Right hindlimb (tissue), 1 donor: ENCODE results near the gene GABBR2.
"Not testable (repeated sequence)": the region's sequence is repeated elsewhere in the genome, so short reads cannot be mapped to it uniquely, and the experiment has no call there.

Experiments used
- DNase-seq: peaks from one replicate; pipeline ENCODE4 v3.0.0-alpha.2; 2018

The GABBR2 gene

DNA sequence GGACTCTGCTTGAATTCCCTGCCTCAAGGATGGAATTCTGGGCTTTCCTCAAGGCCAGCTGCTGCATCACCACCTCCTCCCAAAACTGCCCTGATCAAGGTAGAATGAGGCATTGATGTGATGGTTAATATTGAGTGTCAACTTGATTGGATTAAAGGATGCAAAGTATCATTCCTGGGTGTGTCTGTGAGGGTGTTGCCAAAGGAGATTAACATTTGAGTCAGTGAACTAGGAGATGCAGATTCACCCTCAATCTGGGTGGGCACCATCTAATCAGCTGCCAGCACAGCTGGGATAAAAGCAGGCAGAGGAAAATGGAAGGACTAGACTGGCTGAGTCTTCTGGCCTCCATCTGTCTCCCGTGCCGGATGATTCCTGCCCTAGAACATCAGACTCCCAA lies 23.9 kb downstream of the GABBR2 start:
- not testable (repeated sequence) for DNase-seq

DNA sequence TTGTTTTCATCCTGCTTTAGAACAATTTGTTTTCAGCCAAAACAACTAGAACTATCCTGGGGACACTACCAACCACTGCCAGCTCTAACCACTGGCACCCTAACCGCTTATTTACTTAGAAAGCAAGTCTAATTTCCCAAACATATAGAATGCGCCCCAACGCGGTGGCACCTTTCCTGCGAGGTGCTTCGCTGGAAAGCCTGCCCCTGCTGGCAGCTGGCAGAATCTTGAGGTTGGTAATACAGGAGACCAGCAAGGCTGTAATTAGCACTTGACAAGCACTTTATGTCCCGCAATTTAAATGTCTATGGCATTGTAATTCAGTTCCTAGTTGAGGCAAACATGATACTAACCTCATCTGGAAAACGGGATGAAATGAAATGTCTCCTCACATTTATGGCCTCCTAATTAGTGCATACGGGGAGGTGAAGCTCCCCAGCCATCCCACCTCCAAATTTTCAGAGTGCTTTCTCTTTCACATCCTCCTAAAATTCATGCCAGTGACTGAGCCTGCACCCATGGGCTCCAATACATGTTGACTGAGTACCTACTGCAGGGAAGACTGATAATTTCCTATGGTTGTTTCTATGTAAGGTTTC lies 30.4 kb downstream of the GABBR2 start:
- DNase-seq = no peak

- DNase-seq = no peak
Observed at GRCh38 chr9:98673681-98674080, 35.1 kb downstream of the GABBR2 start.

DNA sequence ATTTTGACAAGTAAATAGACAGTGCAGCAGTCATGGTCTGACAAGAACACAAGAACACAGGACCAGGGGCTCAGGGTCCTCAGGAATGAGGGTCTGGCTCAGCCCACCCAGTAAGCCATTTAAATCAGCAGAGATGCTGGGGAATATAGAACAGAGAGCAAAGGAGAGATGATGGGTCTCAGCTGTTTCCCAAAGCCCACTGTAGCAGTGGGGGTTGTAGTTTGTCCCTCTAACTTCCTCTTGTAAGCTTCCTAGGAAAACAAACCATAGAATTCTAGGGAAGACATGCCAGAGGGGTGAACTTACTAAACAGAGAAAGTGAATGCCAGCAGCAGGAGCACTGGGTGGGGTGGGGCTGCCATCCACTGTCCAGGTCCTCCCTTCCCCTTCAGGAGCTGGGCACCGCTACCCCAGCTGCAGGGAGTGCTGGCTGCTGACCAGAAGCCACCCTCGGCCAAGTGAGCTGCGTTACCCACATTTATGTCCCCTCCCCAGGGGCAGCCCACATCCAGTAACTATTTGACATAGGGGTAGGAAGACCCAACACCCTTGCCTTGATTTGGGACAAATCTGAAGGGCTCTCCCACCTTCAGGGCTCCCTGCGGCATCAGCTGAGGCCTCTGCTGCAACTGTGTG lies 41.6 kb downstream of the GABBR2 start:
- no peak for DNase-seq

DNA sequence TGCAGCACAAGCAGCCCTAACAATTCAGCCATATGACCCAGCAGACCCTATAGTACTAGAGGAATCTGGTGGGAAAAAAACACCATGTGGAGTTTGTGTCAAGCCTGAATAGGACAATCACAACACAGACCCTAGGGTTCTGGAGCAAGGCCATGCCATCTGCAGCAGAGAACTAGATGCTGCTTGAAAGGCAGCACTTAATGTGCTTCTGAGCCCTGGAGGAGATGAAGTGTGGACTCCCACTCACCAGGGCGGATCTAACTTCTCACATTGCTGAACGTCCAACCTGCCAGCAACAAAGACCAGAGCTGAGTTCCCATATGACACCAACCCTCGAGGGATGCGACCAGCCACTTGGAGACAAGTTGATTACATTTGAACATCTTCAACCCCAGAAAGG lies 43.2 kb downstream of the GABBR2 start:
- DNase-seq = no peak

- no peak for DNase-seq
Observed at GRCh38 chr9:98660541-98660940, 48.2 kb downstream of the GABBR2 start.

- DNase-seq = no peak
Observed at GRCh38 chr9:98658951-98659351, 49.8 kb downstream of the GABBR2 start.

- DNase-seq = no peak
Observed at GRCh38 chr9:98657897-98658296, 50.8 kb downstream of the GABBR2 start.

DNA sequence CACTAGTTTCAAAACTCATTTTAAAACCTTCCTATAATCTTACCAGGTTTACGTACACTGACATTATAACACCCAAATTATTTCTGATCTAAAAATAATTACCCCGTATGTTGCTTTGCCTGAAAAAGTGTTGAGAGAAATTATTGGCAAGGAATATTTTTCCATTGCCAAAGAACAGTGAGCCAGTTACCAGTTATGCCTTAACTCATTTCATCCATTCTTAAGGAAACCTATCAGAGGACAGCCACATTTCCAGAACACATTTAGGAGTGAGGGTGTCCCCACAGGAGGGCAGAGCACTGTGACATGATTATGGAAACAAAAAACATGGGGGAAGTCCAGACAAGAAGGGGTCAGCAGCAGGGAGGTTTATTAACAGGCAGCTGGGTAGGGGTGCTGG lies 52.2 kb downstream of the GABBR2 start:
- no peak for DNase-seq

- not testable (repeated sequence) for DNase-seq
Observed at GRCh38 chr9:98655428-98655827, 53.3 kb downstream of the GABBR2 start.

DNA sequence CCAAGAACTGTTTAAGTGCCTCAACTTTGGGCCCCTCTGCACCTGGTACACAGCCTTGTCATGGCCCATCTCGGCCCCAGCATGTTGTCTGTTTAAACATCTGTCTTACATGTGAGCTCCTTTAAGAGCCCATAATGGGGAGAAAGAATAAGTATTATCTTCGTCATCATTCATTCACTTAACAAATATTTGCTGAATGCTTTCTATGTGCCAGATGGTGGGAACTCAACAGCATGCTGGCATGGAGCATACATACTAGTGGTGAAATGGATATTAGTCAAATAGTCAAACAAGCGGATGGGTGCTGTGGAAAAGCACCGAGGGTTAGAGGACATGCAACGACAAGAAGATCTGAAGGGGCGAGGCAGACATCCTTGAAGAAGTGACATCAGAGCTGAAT lies 54.5 kb downstream of the GABBR2 start:
- no peak for DNase-seq

GRCh38 chr9:98652741-98653140 lies 56.0 kb downstream of the GABBR2 start:
- DNase-seq = no peak

GRCh38 chr9:98652302-98652701 lies 56.4 kb downstream of the GABBR2 start:
- no peak for DNase-seq

GRCh38 chr9:98647236-98647635 lies 61.5 kb downstream of the GABBR2 start:
- DNase-seq = no peak

DNA sequence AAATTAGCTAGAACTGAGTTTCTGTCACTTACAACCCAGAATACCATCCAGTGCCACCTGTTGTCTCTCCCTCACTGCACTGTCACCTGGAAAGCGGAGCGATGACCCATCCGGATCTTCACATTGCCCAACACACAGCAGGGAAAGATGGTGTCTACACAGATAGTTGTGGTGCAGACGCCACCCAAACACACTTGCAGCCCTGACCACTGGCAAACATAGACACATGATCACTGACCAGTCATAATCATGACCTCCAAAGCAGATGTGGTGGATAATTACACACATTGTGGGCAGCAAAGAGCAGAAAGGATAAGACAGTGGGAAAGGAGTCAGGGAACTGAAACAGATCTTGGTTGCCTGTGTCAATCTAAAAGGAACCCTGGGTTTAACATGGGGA lies 64.7 kb downstream of the GABBR2 start:
- DNase-seq = no peak

DNA sequence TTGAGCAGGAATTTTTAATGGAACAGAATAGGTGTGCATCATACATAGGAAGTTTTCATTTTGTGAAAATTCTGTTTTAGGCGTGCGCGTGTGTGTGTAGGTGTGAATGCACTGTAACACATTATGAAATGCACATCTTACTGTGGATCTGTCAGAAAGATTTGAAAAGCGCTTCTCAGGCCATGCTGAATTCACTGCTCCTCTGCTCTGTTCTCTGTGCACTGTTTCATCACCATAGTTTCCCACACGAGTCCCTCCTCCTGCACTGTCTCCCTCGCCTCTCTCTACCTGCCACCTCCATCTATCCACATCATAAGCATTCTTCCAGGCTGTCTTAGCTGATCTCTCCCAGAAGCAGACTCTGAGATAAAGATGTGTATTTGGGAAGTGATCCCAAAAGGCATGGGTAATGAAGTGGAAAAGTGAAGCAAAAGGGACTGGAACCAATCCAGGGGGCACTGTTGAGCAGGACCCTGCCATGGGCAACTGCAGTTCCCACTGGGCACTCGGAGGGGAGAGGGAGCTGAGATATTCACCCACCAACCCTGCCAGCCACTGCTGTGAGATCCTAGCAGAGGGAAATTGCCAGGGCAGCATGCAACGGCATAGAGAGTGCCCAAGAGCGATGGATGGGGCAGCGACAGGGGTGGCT lies 65.9 kb downstream of the GABBR2 start:
- no peak for DNase-seq

GRCh38 chr9:98641695-98642094 lies 67.0 kb downstream of the GABBR2 start:
- no peak for DNase-seq

DNA sequence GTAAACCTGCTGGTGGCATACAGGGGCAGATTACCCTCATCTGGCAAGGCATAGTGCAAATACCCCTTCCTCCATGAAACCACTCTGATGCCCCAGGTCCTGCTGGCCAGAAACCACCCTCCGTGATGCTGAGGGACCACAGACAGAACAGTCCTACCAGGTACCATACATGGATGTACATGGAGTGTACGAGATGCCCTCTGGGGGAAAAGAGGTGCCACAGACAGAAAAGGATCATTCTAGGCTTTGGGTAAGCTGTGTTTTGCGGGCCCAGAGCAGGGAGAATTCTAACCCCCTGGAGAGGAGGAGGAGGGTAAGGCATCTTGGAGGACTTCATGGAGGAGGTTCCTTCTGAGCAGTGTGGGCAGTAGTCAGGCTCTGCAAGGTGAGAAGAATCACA lies 68.3 kb downstream of the GABBR2 start:
- no peak for DNase-seq

DNA sequence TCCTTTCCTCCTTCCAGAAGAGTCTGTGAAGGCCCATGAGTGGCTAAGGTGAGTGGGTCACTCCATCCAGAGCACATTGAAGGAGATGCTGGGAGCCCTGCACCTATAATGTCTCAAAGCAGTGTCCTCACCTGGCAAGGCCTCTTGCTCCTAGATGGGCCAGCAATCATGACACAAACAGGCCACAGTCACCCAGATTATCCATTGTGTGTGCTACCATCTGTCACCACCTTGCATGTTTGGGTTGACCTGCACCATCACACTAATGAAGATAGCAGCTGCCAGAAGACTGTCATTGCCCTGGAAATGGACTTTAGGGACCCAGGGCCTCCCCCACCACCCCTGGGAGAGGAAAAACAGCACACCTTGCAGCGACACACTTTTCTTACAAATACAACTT lies 69.6 kb downstream of the GABBR2 start:
- DNase-seq = no peak

- DNase-seq = no peak
Observed at GRCh38 chr9:98637381-98637780, 71.4 kb downstream of the GABBR2 start.

DNA sequence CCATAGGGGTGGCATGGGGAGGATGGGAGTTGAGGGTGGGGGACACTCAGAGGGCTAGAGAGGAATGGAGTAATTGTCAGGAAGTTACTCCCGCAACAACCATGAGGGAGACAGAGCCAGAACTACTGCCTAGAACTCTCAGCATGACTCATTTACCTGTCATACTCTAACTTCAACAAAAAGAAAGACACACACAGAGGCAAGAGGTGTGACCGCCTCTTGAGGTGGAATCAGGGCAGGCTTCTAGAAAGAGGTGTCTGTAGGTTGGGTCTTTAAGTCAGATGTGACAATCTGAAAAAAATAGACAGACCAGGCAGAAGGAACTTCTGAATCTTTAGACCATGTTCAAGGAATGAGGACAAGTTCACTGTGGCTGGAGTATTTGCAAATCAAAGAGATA lies 73.4 kb downstream of the GABBR2 start:
- no peak for DNase-seq

GRCh38 chr9:98634685-98635336 lies 73.9 kb downstream of the GABBR2 start:
- no peak for DNase-seq

- no peak for DNase-seq
Observed at GRCh38 chr9:98632839-98633238, 75.9 kb downstream of the GABBR2 start.

DNA sequence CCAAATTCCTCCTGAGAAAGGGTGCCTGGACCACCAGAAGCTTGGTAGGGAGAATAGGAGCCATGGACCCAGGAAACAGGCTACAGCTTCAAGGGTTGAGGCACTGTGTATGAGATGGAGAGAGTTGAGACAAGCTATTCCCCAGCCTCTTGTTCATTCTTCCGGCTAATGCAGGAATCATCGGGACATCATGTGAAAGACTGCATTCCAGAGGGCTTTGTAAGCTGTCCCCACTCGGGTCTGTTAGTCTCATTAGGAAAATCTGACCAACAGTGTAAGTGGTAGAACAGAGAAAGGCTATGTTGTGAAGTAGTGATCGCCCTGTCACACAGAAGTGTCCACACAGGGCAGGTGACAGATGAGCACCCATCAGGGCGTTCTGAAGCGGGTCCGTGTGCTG lies 81.4 kb downstream of the GABBR2 start:
- no peak for DNase-seq
